ENCODE results near the gene MDC1. TPM values are rescaled to one million over a fixed set of nuclear protein-coding genes. Genes with fewer than 3 reads are reported as not detected.

MDC1 gene
- total RNA-seq, 2 donors from 2014 or later: 11.4 to 18.1 TPM

- no peak for TF ChIP-seq POLR2A (IDR thresholded peaks at IDR 0.05)
- no peak for TF ChIP-seq CTCF (IDR thresholded peaks at IDR 0.05)
- ATAC-seq (no peak), DNase-seq (no peak)
- H3K36me3 ChIP-seq (replicated peaks in 1 of 2; ENCODE audit: insufficient read depth in 1 of 2, low read depth in 2 of 2): no peaks in the 10 kb centered on the region
- peaks cover 26% of the 10 kb centered on the region for H3K4me1 ChIP-seq
- no peaks in the 10 kb centered on the region for H3K9me3 ChIP-seq
- H3K27ac ChIP-seq: peak overlapping the region; percentile 74 to 94 (median 86)
- intact Hi-C loops (cut with DNase I): no loop called here
- no peak overlapping the region for H3K4me3 ChIP-seq
- 75 to 87% methylated on average over 1 of the region's 1 CpG for WGBS, 2 donors
- H3K27me3 ChIP-seq: no peaks in the 10 kb centered on the region
Measured at GRCh38 chr6:30763155-30763617, 46.1 kb upstream of the MDC1 start.

- 86 to 89% methylated on average over 4 of the region's 4 CpGs for WGBS, 2 donors
- peaks cover 24% of the 10 kb centered on the region for H3K4me1 ChIP-seq
- intact Hi-C loops (cut with DNase I): no loop called here
- DNase-seq: no peak
- no peak for TF ChIP-seq CTCF (IDR thresholded peaks at IDR 0.05)
- no peak for TF ChIP-seq POLR2A (IDR thresholded peaks at IDR 0.05)
- no peaks in the 10 kb centered on the region for H3K9me3 ChIP-seq
- peak overlapping the region in 2 of 4 donors; percentile 89 to 94 for H3K27ac ChIP-seq
- no peaks in the 10 kb centered on the region for H3K27me3 ChIP-seq
- no peak for ATAC-seq
- no peaks in the 10 kb centered on the region for H3K36me3 ChIP-seq (replicated peaks in 1 of 2; ENCODE audit: insufficient read depth in 1 of 2, low read depth in 2 of 2)
- no peak overlapping the region for H3K4me3 ChIP-seq
Measured at GRCh38 chr6:30761791-30762429, 44.8 kb upstream of the MDC1 start.

- no peaks in the 10 kb centered on the region for H3K9me3 ChIP-seq
- no peaks in the 10 kb centered on the region for H3K36me3 ChIP-seq (replicated peaks in 1 of 2; ENCODE audit: insufficient read depth in 1 of 2, low read depth in 2 of 2)
- intact Hi-C loops (cut with DNase I): no loop called here
- DNase-seq: no peak
- peak overlapping the region in 1 of 4 donors; percentile 77 for H3K27ac ChIP-seq
- WGBS, 2 donors: 61 to 78% methylated on average over 8 of the region's 8 CpGs
- TF ChIP-seq POLR2A (IDR thresholded peaks at IDR 0.05) (no peak), CTCF (IDR thresholded peaks at IDR 0.05) (no peak)
- H3K27me3 ChIP-seq: no peaks in the 10 kb centered on the region
- H3K4me1 ChIP-seq: peaks cover 11% of the 10 kb centered on the region
- ATAC-seq: no peak
- no peak overlapping the region for H3K4me3 ChIP-seq
Measured at GRCh38 chr6:30760549-30760948, 43.5 kb upstream of the MDC1 start.

- DNase-seq: peak in 2 of 4 donors; percentile 46 to 48
- Histone ChIP-seq H3K36me3 (replicated peaks in 1 of 2; ENCODE audit: insufficient read depth in 1 of 2, low read depth in 2 of 2) (no peaks in the 10 kb centered on the region), H3K27ac (peak overlapping the region; percentile 21 to 77 (median 50)), H3K27me3 (no peaks in the 10 kb centered on the region), H3K9me3 (no peaks in the 10 kb centered on the region), H3K4me3 (no peak overlapping the region), H3K4me1 (peaks cover 9% of the 10 kb centered on the region)
- ATAC-seq: peak; percentile 65
- intact Hi-C loops (cut with DNase I): no loop called here
- TF ChIP-seq POLR2A (IDR thresholded peaks at IDR 0.05): no peak
- TF ChIP-seq CTCF (IDR thresholded peaks at IDR 0.05): no peak
- 86% methylated on average over 7 to 10 of the region's 10 CpGs for WGBS, 2 donors
Measured at GRCh38 chr6:30759575-30760239, 42.6 kb upstream of the MDC1 start.

Data from body of pancreas (tissue), 4 donors.